Measurements from ENCODE around the gene SGPL1.
"Not testable (repeated sequence)": the region's sequence is repeated elsewhere in the genome, so short reads cannot be mapped to it uniquely, and the experiment has no call there.

SGPL1 gene

GRCh38 chr10:70815504-70816219 is at the start of gene SGPL1:
Gene SGPL1 (plus strand): TSS chr10:70815948. CDS start chr10:70816854, 906 bp downstream.
- DNase-seq: peak; percentile 78

GRCh38 chr10:70768026-70768685 is 47.6 kb upstream of the SGPL1 start:
- DNase-seq: not testable (repeated sequence)

GRCh38 chr10:70769121-70769520 is 46.6 kb upstream of the SGPL1 start:
- no peak for DNase-seq

- DNase-seq: no peak
These were observed 45.7 kb upstream of the SGPL1 start for GRCh38 chr10:70770001-70770400.

- DNase-seq: not testable (repeated sequence)
These were observed 45.2 kb upstream of the SGPL1 start for GRCh38 chr10:70770516-70770915.

- no peak for DNase-seq
These were observed 44.2 kb upstream of the SGPL1 start for GRCh38 chr10:70771311-70772194.

- no peak for DNase-seq
These were observed 43.1 kb upstream of the SGPL1 start for GRCh38 chr10:70772627-70773026.

GRCh38 chr10:70773461-70773860 is 42.3 kb upstream of the SGPL1 start:
- DNase-seq: no peak

GRCh38 chr10:70773965-70774809 is 41.6 kb upstream of the SGPL1 start:
- no peak for DNase-seq

- no peak for DNase-seq
These were observed 40.7 kb upstream of the SGPL1 start for GRCh38 chr10:70774810-70775678.

- no peak for DNase-seq
These were observed 39.9 kb upstream of the SGPL1 start for GRCh38 chr10:70775679-70776454.

GRCh38 chr10:70776455-70777005 is 39.2 kb upstream of the SGPL1 start:
- DNase-seq: no peak

GRCh38 chr10:70777063-70777875 is 38.5 kb upstream of the SGPL1 start:
- DNase-seq: no peak

- no peak for DNase-seq
These were observed 37.4 kb upstream of the SGPL1 start for GRCh38 chr10:70778267-70778924.

GRCh38 chr10:70779088-70779487 is 36.7 kb upstream of the SGPL1 start:
- no peak for DNase-seq

GRCh38 chr10:70779511-70780369 is 36.0 kb upstream of the SGPL1 start:
- DNase-seq: no peak

- no peak for DNase-seq
These were observed 35.4 kb upstream of the SGPL1 start for GRCh38 chr10:70780370-70780760.

- no peak for DNase-seq
These were observed 35.0 kb upstream of the SGPL1 start for GRCh38 chr10:70780772-70781171.
